GM18526 (cell line): Measurements from ENCODE around the gene CAMTA1.

Experiments
- POLR2A ChIP-seq: IDR thresholded peaks from 3 replicates; pipeline ENCODE4 v1.6.1; 2011; ENCODE audit not compliant: insufficient read length; ENCODE audit errors: extremely low read depth

CAMTA1 gene

DNA sequence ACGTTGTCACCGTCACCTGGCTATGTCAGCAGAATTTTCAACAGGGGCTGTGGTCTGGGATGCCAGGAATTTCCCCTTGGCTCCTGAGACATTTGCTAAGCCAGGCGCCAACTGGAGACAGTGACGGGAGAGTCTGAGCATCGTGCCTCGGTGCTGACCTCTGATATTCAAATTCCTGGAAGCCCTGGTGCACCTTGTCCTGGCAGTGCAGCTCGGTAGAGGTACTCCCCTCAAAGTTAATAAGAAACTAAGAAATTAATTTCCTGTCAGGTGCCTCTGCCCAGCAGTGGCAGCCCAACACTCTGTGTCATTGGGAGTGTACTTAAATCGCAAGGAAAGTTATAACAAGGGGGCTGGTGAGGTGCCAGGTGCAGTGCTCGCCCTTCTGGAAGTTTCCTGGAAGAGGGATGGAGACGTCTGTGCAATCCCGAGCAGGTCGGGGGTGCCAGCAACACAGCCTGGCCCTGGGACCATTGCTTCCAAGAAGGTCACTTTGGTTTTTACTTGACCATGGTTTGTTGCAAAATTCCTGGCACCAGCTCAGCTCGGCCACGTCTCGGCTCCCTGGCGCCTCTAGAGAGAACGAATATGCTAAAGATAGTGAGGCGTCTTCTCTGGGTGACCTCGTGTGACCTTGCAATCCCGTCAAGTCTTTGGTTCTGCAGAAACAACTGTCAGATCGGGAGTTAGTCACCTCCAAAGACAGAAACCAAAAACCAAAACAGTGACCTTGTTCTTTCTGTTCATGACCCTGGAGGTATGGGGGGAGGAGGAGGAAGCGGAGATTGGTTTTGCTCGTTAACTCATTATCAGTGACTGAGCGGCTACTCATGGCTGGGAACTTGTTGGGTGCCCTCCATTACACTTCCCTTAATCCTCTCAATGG is 836.3 kb downstream of the CAMTA1 start:
- no peak for TF ChIP-seq POLR2A

DNA sequence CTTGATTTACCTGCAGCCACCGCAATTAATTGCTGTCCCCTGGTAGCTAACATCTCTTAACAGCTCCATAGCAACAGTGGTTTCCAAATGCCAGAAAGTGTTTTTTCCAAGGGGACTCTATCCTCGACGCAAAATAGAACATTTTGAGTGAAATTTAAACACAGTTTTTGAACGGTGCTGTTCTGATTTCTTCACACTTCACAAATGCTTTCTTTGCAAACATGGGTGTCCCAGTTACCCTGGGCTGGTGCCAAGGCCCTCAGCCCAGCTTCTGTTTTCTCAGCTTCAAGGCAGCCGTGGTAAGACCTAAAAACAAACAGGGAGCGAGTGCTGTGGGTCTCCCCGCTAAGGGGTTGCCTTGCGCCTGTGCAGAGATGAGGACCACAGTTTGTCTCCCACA is 838.6 kb downstream of the CAMTA1 start:
- TF ChIP-seq POLR2A = no peak

DNA sequence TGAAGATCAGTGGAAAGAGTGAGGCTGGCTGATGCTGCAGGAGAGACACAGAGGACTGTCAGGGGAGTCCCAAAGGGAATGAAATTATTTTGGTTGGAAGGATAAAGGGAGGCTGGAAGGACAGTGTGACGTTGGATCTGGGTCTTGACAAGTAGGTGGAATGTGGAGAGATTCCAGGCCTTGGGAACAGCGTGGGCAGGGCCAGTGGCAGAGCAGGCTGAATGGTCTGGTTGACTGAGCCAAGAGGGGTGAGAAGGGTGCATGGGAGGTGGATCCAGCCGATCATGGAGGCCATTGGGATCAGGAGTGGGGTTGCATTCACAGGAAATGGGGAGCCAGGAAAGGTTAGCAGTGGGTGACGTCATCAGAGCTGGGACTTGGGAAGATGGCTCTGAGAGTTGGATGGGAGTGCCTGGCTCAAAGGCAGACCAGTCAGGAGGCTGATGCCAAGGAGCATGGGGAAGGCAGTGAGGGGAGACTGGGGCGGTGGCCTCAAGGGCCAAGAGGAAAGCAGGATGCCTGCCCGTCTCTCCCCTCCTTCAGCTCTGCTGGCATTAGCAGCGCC is 839.6 kb downstream of the CAMTA1 start:
- no peak for TF ChIP-seq POLR2A

DNA sequence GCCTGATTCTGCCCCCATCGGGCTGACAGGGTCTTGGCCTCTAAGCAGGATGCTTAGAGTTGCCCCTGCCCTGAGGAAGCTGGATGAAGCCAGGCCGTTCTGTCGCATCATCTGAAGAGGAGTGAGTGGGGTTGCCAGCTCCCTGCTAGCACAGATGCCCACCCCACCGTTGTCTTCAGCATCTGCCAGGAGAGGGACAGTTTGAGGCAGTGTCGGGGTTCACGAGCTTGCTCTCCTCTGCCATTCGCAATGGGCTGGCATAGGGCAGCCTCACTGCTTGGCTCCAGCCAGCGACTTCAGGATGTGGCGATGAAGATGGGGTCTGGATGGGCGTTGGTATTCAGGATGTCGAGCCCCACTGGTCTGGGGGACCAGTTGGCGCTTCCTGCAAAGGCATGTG is 840.1 kb downstream of the CAMTA1 start:
- TF ChIP-seq POLR2A = no peak

DNA sequence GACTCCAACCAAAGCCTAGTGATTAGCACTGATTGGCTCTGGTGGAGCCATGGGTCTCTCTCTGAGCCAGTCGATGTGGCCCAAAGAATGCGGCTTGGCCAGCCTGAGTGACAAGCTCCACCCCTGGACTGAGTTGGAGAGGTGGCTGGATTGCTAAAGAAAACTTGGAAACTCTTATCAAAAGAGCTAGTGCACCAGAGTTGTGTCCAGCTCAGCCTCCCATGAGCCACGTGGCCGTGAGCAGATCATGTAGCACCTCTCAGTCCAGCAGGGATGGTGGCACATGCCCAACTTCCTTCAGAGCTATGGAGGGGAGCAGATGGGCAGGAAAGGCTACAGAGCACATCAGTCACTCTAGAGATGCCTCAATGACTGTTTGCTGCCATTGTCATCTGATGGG is 843.0 kb downstream of the CAMTA1 start:
- TF ChIP-seq POLR2A = no peak

DNA sequence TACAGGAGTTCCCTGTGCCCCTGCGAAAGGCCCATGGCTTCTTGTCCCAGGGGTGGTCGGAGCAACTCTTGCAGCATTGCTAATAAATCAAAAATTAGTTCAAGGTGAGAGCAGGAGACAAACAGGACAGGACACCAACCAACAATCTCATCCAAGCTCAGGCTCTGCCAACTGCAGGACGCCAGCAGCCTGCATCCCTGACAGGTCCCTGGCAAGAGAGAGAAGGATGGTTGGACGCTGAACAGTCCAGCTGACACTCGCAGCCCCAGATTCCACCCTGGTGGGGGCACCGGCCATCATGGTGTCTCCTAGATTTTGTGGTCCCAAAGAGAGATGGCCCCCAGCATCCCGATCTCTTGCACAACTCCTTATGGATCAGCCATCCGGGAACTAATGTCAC is 843.8 kb downstream of the CAMTA1 start:
- no peak for TF ChIP-seq POLR2A

DNA sequence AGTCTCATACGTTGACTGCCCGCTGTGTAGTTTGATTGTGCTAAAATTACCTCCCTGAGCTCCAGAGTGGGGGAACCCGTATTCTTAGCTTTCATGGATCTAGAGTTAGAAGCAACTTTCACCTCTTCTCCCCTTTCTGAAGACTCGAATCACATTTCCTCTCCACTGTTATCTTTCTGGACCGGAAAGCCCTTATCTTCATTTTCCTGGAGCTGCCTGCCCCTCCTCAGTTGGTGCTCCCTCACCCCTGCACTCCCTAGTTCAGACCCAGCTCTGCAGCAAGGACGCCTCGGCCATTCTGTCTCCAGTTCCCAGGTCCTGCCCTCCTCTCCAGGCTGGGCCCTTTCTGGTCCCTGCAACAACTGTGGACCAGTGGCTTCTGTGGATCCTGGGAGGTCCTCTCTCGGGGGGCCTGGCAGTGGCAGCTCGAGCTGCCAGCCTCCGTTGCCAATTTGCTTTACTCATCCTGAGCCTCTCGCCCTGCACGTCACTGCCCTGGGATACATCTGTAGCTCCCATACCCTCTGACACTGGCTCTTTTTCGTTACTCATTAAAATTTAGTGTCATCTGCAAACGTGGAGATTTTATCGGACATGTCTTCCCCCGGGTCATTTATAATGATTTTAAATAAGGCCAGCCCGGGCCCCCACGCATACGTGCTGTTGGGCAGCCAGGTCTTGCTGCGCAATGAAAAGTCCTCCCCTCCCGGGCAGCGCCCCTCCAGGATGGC is 844.4 kb downstream of the CAMTA1 start:
- no peak for TF ChIP-seq POLR2A

DNA sequence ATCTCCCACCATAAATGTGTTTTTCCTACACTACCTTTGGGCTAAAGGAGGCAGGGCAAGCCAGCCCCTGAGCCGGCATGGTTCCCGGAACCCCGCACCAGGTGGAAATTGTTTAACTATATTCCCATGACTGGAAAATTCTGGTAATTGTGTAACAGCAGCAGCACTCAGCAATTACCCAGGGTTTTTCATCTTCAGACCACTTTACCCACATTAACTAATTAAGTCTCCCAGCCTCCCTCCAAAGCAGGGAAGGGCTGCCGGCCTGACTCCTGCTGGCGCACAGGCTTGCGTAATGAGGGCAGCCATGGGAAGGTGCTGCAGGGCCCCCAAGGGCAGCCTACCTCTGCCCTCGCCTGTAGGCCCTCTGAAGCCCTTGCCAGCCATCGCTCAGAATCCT is 845.1 kb downstream of the CAMTA1 start:
- no peak for TF ChIP-seq POLR2A

DNA sequence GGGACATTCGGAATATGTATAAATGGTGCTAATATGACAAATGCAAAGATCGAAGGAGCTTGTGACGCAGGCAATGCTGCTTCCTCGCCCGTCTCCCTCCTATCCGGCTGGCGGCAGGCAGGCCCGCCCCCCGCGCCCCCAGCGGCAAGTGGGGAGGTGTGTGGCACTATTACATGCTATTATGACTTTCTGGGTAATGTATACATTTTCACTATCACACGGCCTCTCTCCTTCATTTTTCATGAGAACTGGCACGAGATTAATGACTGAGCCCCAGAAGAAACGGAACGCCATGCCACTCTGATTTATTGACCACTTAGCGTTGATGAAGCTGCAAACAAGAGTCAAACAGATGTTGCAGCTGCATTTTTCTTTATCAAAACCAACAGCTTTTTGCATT is 846.9 kb downstream of the CAMTA1 start:
- no peak for TF ChIP-seq POLR2A

DNA sequence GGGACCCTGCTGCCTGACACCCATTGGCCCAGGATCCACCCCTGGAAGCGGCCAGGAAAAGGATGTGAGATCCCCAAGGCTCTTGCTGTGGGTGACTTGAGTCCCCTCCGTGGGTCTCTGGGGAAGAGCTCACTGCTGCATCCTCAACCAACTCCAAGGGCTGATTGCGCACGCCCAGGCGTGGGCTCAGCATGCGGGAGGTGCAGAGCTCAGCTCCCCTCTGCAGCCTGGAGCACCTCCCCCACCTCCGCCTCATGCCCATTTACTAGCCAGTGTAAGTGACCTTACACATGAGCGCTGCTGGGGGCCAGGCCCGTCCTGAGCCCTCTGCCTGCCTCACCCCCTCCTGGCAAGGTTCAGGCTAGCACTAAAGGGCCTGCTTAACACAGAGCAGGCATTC is 847.4 kb downstream of the CAMTA1 start:
- TF ChIP-seq POLR2A = no peak

DNA sequence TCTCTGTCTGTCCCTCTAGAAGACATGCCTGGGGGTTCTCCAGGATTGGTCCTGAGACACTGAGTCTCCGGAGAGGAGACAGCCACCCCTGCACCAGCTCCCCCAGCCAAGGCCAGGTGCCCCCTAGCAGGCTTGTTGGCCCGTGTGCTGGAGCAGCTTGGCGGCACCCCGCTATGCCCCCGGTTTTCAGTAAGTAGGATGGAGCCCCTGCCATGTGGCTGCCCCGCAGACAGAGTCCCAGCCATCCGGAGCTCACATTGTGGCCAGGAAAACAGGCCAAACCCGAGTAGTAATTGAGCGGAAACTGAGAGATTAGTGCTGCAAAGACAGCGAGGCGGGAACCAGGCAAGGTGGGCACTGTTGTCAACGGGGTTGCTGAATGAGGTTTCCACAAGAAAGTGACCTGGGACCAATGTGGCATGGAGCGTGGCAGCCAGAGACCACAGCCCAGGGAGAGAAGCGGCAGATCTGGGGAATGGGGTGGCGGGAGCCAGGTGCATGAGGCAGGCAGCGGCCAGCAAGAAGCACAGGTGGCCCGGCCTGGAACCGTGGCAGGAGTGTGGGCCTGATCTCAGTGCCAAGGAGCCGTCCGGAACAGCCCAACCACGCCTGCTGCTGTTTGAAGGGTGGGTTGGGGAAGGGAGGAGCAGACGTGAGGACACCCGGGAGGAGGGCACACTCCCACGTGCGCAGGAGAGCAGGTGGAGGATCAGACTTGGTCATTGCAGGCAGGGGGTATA is 848.4 kb downstream of the CAMTA1 start:
- no peak for TF ChIP-seq POLR2A

DNA sequence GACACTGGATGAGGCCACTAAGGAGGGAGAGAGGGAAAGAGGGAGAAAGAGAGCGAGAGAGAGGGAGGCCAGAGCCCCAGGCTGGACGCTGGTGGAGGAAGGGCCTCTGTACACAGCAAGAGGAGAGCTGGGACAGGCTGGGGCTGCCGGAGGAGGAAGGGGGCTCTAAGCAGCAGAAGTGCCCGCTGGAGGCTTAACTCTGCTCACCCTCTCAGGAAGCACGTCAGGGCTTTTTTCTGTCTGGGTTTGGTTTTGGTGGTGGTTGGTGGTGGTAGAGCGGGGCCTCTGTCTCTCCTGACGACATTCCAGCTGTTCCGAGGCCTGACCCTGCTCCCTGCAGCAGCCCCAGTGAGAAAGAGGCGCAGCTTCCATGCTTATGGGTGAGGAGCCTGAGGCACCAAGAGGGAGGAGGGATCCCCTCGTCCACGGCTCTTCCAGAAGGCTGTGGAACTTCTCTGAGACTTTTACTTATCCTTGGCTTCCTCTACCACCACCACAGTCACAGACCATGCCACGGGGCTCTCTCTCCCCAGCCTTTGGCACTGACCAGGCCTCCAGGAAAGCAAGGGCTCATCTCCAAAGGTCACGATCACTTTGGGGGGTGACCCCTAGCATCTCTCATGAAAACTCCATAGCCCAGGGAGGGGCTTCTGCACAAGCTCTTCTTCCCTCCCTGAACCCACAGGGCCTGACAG is 849.4 kb downstream of the CAMTA1 start:
- no peak for TF ChIP-seq POLR2A

DNA sequence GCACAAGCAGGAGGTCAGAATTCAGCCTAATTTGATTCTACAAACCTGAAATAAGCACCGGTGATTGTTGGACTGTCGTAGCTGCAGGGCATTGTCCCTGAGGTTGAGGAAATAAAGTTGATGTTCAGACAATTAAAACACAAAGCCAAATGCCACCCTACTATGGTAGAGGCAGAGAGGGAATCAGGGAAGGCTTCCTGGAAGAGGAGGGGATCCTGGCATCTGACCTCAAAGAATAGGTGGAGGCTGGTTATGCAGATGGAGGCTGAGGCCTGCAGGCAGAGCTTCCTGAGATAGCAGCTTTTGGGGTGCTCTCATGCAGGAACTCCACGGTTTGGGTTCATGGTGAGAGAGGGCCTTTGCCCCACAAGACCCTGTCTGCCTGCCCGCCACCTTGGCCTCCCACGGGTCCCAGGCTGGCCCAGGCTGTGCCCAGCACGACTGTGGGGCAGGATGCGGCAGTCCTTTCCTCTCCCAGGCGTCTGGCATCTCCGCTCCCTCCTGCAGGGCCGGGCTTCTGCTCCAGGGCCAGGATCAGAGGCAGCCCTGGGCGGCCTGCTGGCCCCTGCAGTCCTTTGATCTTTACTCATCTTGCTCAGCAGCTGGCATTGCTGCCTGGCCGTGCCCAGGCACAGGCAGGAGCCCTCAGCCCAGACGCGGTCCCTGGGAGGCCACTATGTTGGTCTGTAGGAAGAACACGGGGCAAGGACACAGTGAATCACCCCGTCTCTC is 851.7 kb downstream of the CAMTA1 start:
- TF ChIP-seq POLR2A = no peak

DNA sequence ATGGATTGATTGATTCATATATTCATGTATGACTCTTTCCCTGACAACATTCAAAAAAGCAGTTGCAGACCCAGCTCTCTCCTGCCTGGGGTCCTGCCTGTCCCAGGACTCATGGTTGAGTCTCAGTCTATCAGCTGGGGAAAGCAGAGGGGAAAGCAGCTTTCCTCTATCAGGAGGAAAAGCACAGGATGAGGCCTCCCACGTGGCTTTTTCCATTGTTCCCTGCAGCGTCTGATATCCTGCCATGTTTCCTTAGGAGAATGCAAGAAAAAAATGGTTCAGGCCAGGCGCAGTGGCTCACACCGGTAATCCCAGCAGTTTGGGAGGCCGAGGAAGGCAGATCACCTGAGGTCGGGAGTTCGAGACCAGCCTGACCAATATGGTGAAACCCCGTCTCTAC is 852.8 kb downstream of the CAMTA1 start:
- TF ChIP-seq POLR2A = no peak
